Panc1 (cell line): ENCODE data around the gene TNNI3K. TPM values are rescaled to one million over a fixed set of nuclear protein-coding genes. Genes with fewer than 3 reads are reported as not detected.

Source experiments
- ATAC-seq: fragments of 200-7000 bp; cut with Tn5 transposase; 2 replicates; pipeline ENCODE4 v1.9.1; 2020; ENCODE audit warnings: mild to moderate bottlenecking, moderate library complexity
- BruUV-seq: library from RNA; stranded (reverse); fragments of 400-500 nt; replicated peaks from 2 replicates; lab custom pipeline; 2021; lab: Mats Ljungman, UMichigan
- CTCF ChIA-PET: fragments of 300-600 bp; sonication (Branson Sonifier 250); formaldehyde crosslinking; loops from one replicate; lab custom pipeline; 2022; ENCODE audit warnings: antibody characterized with exemption; lab: Charles Lee
- POLR2A ChIA-PET: fragments of 300-600 bp; sonication (Branson Sonifier 250); formaldehyde crosslinking; loops from one replicate; lab custom pipeline; 2022; ENCODE audit warnings: antibody characterized with exemption; lab: Charles Lee
- DNase-seq: peaks from one replicate; pipeline ENCODE4 v3.0.0-alpha.2; 2010; ENCODE audit warnings: low read depth, low spot score
- H3K27ac ChIP-seq: 2 replicates; pipeline ENCODE4 v1.5.1; 2011; ENCODE audit warnings: mild to moderate bottlenecking, low read length, inconsistent platforms
- H3K27me3 ChIP-seq: fragments of 200-500 bp; sonication (Bioruptor generic); 2 replicates; pipeline ENCODE4 v1.6.0; 2014; ENCODE audit warnings: low read length, inconsistent platforms; ENCODE audit not compliant: control insufficient read depth, insufficient read depth
- H3K36me3 ChIP-seq: fragments of 200-500 bp; sonication (Bioruptor generic); 2 replicates; pipeline ENCODE4 v1.5.1; 2014; ENCODE audit warnings: inconsistent platforms, mild to moderate bottlenecking, low read length, moderate library complexity; ENCODE audit not compliant: control insufficient read depth, insufficient read depth
- H3K4me1 ChIP-seq: 2 replicates; pipeline ENCODE4 v1.5.1; 2011; ENCODE audit warnings: inconsistent platforms, mild to moderate bottlenecking, low read length, moderate library complexity; ENCODE audit not compliant: control insufficient read depth, insufficient read depth
- H3K4me3 ChIP-seq, 2 experiments: 2 replicates each; pipeline ENCODE4 v1.5.1; 2011 to 2012; ENCODE audit warnings: low read depth in 2 of 2, low read length in 2 of 2, mild to moderate bottlenecking in 2 of 2, inconsistent platforms in 1 of 2, moderate library complexity in 1 of 2
- H3K9me3 ChIP-seq: fragments of 200-500 bp; sonication (Bioruptor generic); 2 replicates; pipeline ENCODE4 v1.5.1; 2014; ENCODE audit warnings: low read depth, mild to moderate bottlenecking, inconsistent platforms, low read length, moderate library complexity; ENCODE audit not compliant: control insufficient read depth, insufficient read depth
- CTCF ChIP-seq: fragments of 450-650 bp; IDR thresholded peaks from 2 replicates; pipeline ENCODE4 v1.5.1; 2017; ENCODE audit warnings: mild to moderate bottlenecking
- POLR2AphosphoS5 ChIP-seq: IDR thresholded peaks from 2 replicates; pipeline ENCODE4 v1.6.1; 2012; ENCODE audit warnings: mild to moderate bottlenecking, low read depth, low read length, moderate library complexity
- REST ChIP-seq, 2 experiments: IDR thresholded peaks; 2 replicates each; pipeline ENCODE4 v1.6.1; 2011 to 2012; ENCODE audit warnings: low read depth in 2 of 2, control low read depth in 1 of 2, low read length in 1 of 2, mild to moderate bottlenecking in 1 of 2, moderate library complexity in 1 of 2; ENCODE audit not compliant: insufficient read depth in 1 of 2
- SIN3A ChIP-seq: IDR thresholded peaks from 2 replicates; pipeline ENCODE4 v1.6.1; 2012; ENCODE audit warnings: low read depth, mild to moderate bottlenecking, low read length, moderate library complexity, borderline replicate concordance; ENCODE audit not compliant: insufficient read depth
- TCF7L2 ChIP-seq: IDR thresholded peaks from 2 replicates; pipeline ENCODE4 v1.6.1; 2011; ENCODE audit warnings: mild to moderate bottlenecking, low read depth, low read length, inconsistent platforms
- in situ Hi-C: cut with HindIII; loops from 2 replicates; pipeline ENCODE4 v1.10.0; 2016; ENCODE audit warnings: low sequenced_read_pairs, low pct_unique_long_range_greater_than_20kb
- intact Hi-C: fragments of 100-400 bp; cut with micrococcal nuclease; formaldehyde crosslinking; loops from one replicate; pipeline ENCODE4 v1.10.0; 2022; ENCODE audit not compliant: unreplicated experiment
- total RNA-seq: library from RNA; stranded (reverse); gene quantifications from one replicate; pipeline ENCODE4 v1.2.1, GENCODE V29; 2021; ENCODE audit not compliant: unreplicated experiment

The TNNI3K gene
- total RNA-seq, 1 experiment from 2014 or later, result not detected

GRCh38 chr1:74280642-74281396 lies 45.6 kb downstream of the TNNI3K start:
- no peaks in the 10 kb centered on the region for H3K36me3 ChIP-seq
- no peak overlapping the region for H3K27ac ChIP-seq
- no peak overlapping the region for H3K4me3 ChIP-seq
- TF ChIP-seq CTCF (no peak), TCF7L2 (no peak), POLR2AphosphoS5 (no peak), SIN3A (no peak), REST (IDR thresholded peaks at IDR 0.05; ENCODE audit: insufficient read depth in 1 of 2, low read depth in 2 of 2, low read length in 1 of 2) (no peak)
- no peak for ATAC-seq
- DNase-seq, result no peak
- ChIA-PET POLR2A (no interaction called here), CTCF (no interaction called here)
- intact Hi-C loops (no loop called here), in situ Hi-C loops (no loop called here)
- no peaks in the 10 kb centered on the region for H3K9me3 ChIP-seq
- no peaks in the 10 kb centered on the region for H3K4me1 ChIP-seq
- no TSS peak for BruUV-seq
- no peaks in the 10 kb centered on the region for H3K27me3 ChIP-seq

GRCh38 chr1:74286414-74286813 lies 51.2 kb downstream of the TNNI3K start:
- Histone ChIP-seq H3K4me3 (no peak overlapping the region), H3K4me1 (no peaks in the 10 kb centered on the region), H3K27ac (no peak overlapping the region), H3K36me3 (no peaks in the 10 kb centered on the region), H3K9me3 (no peaks in the 10 kb centered on the region), H3K27me3 (no peaks in the 10 kb centered on the region)
- DNase-seq (no peak), ATAC-seq (no peak)
- CTCF ChIA-PET, result no interaction called here
- intact Hi-C loops (no loop called here), in situ Hi-C loops (no loop called here)
- POLR2A ChIA-PET, result no interaction called here
- no peak for TF ChIP-seq POLR2AphosphoS5
- TF ChIP-seq SIN3A, result no peak
- TF ChIP-seq TCF7L2, result no peak
- TF ChIP-seq CTCF, result no peak
- TF ChIP-seq REST (IDR thresholded peaks at IDR 0.05; ENCODE audit: insufficient read depth in 1 of 2, low read depth in 2 of 2, low read length in 1 of 2), result no peak
- BruUV-seq, result no TSS peak
